Raji (cell line): ENCODE data around the gene DUSP18.

Experiments used
- POLR2A ChIP-seq: IDR thresholded peaks from 2 replicates; pipeline ENCODE4 v1.6.1; 2011; ENCODE audit warnings: low read depth, low read length, control low read depth; ENCODE audit not compliant: insufficient read depth

The DUSP18 gene

GRCh38 chr22:30687358-30687757 is 19.7 kb upstream of the DUSP18 start:
- TF ChIP-seq POLR2A = no peak

GRCh38 chr22:30685178-30685577 is 17.5 kb upstream of the DUSP18 start:
- no peak for TF ChIP-seq POLR2A

GRCh38 chr22:30681831-30682230 is 14.2 kb upstream of the DUSP18 start:
- no peak for TF ChIP-seq POLR2A

GRCh38 chr22:30680991-30681770 is 13.5 kb upstream of the DUSP18 start:
- TF ChIP-seq POLR2A = no peak

GRCh38 chr22:30675436-30675835 is 7.8 kb upstream of the DUSP18 start:
- no peak for TF ChIP-seq POLR2A

- TF ChIP-seq POLR2A = no peak
Observed at GRCh38 chr22:30674482-30674881, 6.8 kb upstream of the DUSP18 start.

- TF ChIP-seq POLR2A = no peak
Observed at GRCh38 chr22:30673136-30673535, 5.5 kb upstream of the DUSP18 start.

GRCh38 chr22:30671071-30671470 is 3.4 kb upstream of the DUSP18 start:
- TF ChIP-seq POLR2A = no peak

GRCh38 chr22:30668386-30668710 is 673 bp upstream of the DUSP18 start:
- no peak for TF ChIP-seq POLR2A

GRCh38 chr22:30667107-30667493 is 575 bp downstream of the DUSP18 start:
- TF ChIP-seq POLR2A = no peak

GRCh38 chr22:30665786-30666185 is 1.9 kb downstream of the DUSP18 start:
- no peak for TF ChIP-seq POLR2A

- TF ChIP-seq POLR2A = no peak
Observed at GRCh38 chr22:30665266-30665665, 2.4 kb downstream of the DUSP18 start.

GRCh38 chr22:30664798-30665197 is 2.9 kb downstream of the DUSP18 start:
- TF ChIP-seq POLR2A = no peak

- TF ChIP-seq POLR2A = no peak
Observed at GRCh38 chr22:30662040-30662439, 5.6 kb downstream of the DUSP18 start.

GRCh38 chr22:30655532-30655931 is 12.1 kb downstream of the DUSP18 start:
- TF ChIP-seq POLR2A = no peak

GRCh38 chr22:30654361-30654760 is 13.3 kb downstream of the DUSP18 start:
- no peak for TF ChIP-seq POLR2A

GRCh38 chr22:30652852-30653251 is 14.8 kb downstream of the DUSP18 start:
- TF ChIP-seq POLR2A = no peak

GRCh38 chr22:30650508-30651116 is 17.1 kb downstream of the DUSP18 start:
- TF ChIP-seq POLR2A = no peak
